DOHH2 (cell line): ENCODE data around the gene GPR85.

Source experiments
- EZH2phosphoT487 ChIP-seq: fragments of 200-600 bp; sonication (generic); IDR thresholded peaks from 2 replicates; pipeline ENCODE4 v1.6.1; 2017; ENCODE audit warnings: borderline replicate concordance, mild to moderate bottlenecking, antibody characterized with exemption, low read length, moderate library complexity, mixed read lengths
- TF ChIP-seq, protein P1 (sequence below): fragments of 200-600 bp; sonication (generic); IDR thresholded peaks from one replicate; pipeline ENCODE4 v1.5.1; 2014; ENCODE audit warnings: antibody characterized with exemption, mild to moderate bottlenecking, low read depth, low read length; ENCODE audit not compliant: poor library complexity, severe bottlenecking

DNA sequence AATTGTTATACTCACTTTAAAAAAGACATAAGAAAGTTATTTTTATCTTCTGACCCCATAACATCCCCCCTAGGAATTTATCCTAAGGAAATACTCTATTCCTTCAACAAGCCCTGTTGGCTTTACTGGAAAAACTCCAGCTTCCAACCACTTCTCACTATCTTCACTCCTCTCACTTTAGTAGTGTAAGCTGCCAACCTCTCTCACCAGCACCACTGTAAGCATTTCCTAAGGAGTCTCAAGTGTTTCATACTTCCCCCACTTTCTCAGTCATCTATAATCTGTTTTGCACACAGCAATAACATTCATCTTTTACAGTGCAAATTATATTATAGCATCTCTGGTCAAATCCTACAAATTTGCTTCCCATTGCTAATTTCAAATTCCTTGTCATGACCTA is 45.8 kb downstream of the GPR85 start:
- TF ChIP-seq, protein P1, sequence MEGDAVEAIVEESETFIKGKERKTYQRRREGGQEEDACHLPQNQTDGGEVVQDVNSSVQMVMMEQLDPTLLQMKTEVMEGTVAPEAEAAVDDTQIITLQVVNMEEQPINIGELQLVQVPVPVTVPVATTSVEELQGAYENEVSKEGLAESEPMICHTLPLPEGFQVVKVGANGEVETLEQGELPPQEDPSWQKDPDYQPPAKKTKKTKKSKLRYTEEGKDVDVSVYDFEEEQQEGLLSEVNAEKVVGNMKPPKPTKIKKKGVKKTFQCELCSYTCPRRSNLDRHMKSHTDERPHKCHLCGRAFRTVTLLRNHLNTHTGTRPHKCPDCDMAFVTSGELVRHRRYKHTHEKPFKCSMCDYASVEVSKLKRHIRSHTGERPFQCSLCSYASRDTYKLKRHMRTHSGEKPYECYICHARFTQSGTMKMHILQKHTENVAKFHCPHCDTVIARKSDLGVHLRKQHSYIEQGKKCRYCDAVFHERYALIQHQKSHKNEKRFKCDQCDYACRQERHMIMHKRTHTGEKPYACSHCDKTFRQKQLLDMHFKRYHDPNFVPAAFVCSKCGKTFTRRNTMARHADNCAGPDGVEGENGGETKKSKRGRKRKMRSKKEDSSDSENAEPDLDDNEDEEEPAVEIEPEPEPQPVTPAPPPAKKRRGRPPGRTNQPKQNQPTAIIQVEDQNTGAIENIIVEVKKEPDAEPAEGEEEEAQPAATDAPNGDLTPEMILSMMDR: no peak
- TF ChIP-seq EZH2phosphoT487: no peak
